Effector CD4-positive, alpha-beta T cell (primary cell): ENCODE measurements around the gene GSK3A.
A peak's percentile ranks its signal among the peaks of the same experiment; 100 is the strongest.

Experiments used
- DNase-seq: peaks from one replicate; pipeline ENCODE4 v3.0.0-alpha.2; 2020

The GSK3A gene

DNA sequence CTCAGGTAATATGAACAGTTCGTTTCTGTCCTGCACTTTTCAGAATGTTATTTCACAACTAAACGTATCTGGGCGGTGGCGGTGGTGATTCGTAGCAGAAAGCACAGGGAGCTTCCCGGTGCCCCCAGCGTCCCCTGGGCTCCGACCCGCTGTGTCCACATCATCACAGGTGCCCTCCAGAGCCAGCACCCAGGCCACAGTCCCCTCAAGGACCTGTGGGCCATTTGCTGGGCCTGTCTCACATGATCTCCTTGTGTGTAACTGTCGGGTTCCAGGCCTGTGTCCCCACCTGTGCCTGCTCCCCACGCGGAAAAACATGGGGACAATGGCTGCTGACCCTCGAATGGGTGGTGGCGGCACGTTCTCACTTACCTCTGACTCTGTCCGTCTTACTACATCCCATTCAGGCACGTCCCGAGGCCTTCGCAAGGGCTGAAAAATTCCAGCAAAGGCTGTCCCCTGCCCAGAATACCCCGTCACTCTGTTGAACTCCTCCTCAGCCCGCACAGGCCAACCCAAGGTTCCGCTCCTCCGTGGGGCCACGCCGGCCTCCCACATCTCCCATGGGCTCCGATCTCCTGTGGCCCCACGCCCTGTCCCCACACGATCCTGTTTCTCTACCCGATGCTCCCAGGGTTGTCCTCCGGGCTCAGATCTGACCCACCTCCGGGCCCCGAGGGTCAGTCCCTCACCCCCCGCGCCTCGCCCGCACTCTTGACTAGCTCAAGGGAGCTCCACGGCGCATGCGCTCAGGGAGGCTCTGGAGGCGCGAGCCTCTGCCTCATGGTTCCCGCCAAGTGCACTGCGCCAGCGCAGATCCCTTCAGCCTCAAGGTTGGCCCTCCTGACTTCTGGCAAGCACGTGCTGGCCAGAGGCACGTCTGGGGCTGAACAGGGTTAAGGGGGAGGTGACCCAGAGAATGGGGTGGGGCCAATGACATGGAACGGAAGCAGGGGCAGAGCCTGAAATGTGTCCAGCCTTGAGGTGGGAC is 46.1 kb downstream of the GSK3A start:
- DNase-seq = no peak

DNA sequence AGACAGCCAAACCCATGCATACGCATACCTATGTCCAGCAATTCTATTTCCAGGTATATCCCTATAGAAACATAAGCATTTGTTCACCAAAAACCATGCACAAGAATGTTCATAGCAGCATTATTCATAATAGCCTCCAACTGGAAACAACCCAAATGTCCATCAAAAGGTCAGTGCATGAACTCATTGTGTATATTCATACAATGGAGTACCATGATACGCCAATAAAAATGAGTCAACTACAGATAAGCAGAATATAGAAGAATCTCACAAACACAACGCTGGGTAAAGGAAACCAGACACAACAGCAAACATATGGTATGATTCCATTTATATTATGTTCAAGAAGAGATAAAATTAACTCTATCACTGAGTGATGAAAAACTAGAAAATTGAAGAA is 48.7 kb downstream of the GSK3A start:
- DNase-seq = no peak

DNA sequence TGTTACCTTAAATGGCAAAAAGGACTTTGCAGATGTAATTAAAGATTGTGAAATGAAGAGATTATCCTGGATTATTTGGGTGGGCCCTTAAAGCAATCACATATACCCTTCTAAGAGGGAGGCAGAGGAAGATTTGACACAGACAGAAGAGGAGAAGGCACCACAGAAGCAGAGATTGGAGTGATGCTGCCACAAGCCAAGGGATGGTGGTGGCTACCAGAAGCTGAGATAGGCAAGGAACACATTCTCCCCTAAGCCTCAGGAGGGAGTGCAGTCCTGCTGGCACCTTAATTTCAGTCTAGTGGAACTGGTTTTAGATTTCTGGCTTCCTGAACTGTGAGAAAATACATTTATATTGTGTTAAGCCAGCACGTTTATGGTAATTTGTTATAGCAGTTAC is 49.1 kb downstream of the GSK3A start:
- DNase-seq = no peak

DNA sequence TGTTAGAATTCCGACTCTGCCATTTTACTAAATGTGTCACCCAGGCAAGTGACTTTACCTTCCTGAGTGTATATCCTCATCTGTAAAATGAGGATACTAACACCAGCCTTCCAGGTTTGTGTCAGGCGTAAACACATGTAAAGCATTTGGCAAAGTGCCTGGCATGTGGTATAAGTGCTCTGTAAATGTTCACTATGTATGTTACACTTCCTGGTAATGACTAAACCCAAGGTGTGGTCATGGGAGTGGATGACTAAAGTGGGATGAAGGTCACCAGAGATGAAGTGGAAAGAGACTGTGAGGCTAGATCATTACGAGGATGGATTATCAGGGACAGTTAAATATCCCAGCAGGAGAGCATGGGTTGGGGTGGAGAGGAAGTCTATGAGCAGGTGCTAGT is 50.5 kb downstream of the GSK3A start:
- no peak for DNase-seq

DNA sequence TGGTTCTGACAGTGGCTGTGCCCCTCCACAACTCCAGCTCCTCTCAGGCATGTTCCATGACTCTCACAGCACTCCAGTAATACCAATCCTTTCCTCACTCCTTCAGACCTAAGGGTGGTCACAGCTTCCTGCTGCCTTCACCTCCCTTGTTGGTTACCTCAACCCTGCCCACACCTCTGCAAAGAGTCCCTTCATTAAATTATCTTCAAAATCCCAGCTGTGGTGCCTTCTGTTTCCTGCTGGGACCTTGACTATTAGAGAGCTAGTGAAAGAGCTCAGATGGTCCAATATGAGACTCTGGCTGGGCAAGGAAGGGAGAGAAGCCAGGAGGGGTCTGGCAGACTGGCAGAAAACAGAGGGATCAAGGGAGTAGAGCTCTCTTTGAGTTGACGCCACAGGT is 51.1 kb downstream of the GSK3A start:
- DNase-seq = no peak

DNA sequence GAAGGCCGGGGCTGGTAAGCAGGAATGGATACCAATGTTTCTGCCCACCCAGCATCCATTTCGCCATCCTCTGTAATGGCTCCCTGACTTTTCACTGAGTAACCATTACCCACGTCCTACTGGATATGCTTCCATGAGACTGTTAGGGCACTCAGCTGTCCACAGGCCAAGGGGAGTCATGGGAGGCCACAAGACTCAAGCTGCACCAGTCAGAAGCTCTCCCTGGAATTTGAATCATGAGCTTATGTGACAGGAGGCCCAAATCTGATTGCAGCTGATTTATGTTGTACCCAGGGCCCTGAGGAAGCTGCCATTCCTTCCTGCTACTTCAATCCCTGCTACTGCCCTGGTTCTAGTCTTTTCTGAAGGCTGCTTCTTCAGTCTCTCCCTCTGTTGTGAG is 53.3 kb downstream of the GSK3A start:
- DNase-seq = no peak

DNA sequence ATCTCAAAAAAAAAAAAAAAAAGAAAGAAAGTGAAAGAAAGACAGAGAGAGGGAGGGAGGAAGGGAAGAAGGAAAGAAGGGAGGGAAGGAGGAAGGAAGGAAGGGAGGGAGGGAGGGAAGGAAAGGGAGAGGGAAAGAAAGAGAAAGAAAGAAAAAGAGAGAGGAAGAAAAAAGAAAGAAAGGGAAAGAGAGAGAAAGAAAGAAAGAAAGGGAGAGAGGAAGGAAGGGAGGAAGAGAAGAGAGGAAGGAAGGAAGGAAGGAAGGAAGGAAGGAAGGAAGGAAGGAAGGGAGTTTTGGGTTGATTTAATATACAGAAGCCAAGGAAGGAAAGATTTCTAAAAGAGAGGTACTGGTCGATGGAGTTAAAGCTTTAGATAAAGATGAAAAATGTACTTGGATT is 53.7 kb downstream of the GSK3A start:
- no peak for DNase-seq

DNA sequence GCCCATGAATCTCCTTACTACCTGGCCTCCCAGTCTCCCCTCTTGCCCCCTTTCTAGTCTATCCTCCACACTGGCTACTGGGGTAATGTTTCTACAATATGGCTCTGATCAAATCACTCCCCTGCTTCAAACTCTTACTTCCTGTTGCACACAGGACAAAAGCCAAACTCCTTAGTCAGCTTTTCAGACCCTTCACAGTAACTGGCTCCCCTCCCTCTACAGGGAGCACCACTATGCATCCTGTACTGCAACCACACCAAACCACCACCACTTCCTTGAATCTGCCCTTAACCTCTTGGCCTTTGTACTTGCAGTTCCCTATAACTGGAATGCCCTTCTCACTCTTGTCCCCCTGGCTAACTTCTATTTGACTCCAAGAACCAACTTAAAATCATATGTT is 57.1 kb downstream of the GSK3A start:
- no peak for DNase-seq

DNA sequence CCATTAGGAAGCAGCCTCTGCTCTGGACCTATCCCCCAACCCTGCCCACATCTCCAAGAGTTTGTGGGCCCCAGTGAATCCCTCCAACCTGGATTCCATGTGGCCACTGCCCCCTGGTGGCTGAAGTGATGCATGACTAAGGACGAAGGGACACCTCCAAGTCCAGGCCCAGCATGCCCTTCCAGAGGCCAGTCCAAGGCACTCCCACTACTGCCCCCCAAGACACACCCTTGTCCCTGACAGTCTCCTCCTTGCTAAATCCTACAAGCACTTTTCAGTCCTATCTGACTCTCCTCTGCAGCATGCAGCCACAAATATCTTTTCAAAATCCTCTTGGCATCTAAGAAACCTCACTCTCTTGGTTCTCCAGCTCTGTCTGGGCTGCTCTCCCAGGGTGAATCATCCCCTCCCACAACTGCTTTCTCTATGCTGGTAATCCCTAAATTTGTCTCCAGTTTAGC is 58.0 kb downstream of the GSK3A start:
- DNase-seq = peak; percentile 59
